ENCODE measurements around the gene CNTNAP1. TPM values are rescaled to one million over a fixed set of nuclear protein-coding genes. Genes with fewer than 3 reads are reported as not detected.

The CNTNAP1 gene
- total RNA-seq, 1 experiment from 2014 or later = 7.7 TPM

- Histone ChIP-seq H3K23ac (ENCODE audit: insufficient read length, low read depth, low read length) (no peak overlapping the region), H3K79me1 (ENCODE audit: insufficient read depth, low read depth, low read length, poor library complexity, severe bottlenecking) (no peaks in the 10 kb centered on the region), H3K9ac (ENCODE audit: extremely low read depth, insufficient read length, low read length) (no peak overlapping the region), H4K20me1 (ENCODE audit: control insufficient read depth, insufficient read depth, insufficient read length) (no peaks in the 10 kb centered on the region), H2BK20ac (ENCODE audit: low read depth, low read length, poor library complexity, severe bottlenecking) (no peak overlapping the region), H2BK15ac (ENCODE audit: low read depth, low read length) (no peak overlapping the region), H3K14ac (ENCODE audit: insufficient read depth, low read length) (no peak overlapping the region; the same call in 1 of the 2 replicates), H2BK120ac (ENCODE audit: low read depth, low read length, poor library complexity, severe bottlenecking) (no peak overlapping the region), H4K8ac (replicated peaks; ENCODE audit: insufficient read length, low read depth, low read length) (no peak overlapping the region), H3K56ac (ENCODE audit: insufficient read length, low read depth, low read length) (no peak overlapping the region), H2BK12ac (ENCODE audit: insufficient read length, low read depth, low read length) (no peak overlapping the region), H3K23me2 (ENCODE audit: insufficient read length, low read depth, low read length, poor library complexity, severe bottlenecking) (peaks cover 29% of the 10 kb centered on the region), H3T11ph (ENCODE audit: low read length) (no peak overlapping the region), H3K4ac (ENCODE audit: low read depth, low read length) (no peak overlapping the region), H4K5ac (ENCODE audit: insufficient read length, low read depth, low read length) (no peak overlapping the region), H2BK5ac (ENCODE audit: insufficient read length, low read length) (no peak overlapping the region), H3K4me2 (ENCODE audit: insufficient read depth, insufficient read length, low read length) (peak overlapping the region; percentile 80), H3K27ac (ENCODE audit: insufficient read length, low read depth, low read length) (no peak overlapping the region), H3K9me3 (ENCODE audit: control insufficient read depth, low read depth, low read length) (no peaks in the 10 kb centered on the region), H4K91ac (ENCODE audit: insufficient read length, low read depth, low read length) (no peak overlapping the region), H3K18ac (ENCODE audit: insufficient read length, low read depth, low read length) (no peak overlapping the region), H3K79me2 (ENCODE audit: insufficient read depth, low read length) (no peaks in the 10 kb centered on the region; the same call in 1 of the 2 replicates), H3K4me1 (ENCODE audit: insufficient read depth, low read length) (peaks cover 3% of the 10 kb centered on the region; the same call in 1 of the 2 replicates), H2AFZ (ENCODE audit: low read length) (no peak overlapping the region), H2AK5ac (ENCODE audit: insufficient read length, low read length) (no peak overlapping the region), H3K27me3 (ENCODE audit: insufficient read depth, low read length) (no peaks in the 10 kb centered on the region)
- DNase-seq = peak; percentile 91
- no CpG with 5 or more reads among the region's 9 CpGs for WGBS (ENCODE audit: extremely low coverage, insufficient read length, low lambda C conversion rate)
- Mint-ChIP-seq H3K4me1 (peaks cover 25 to 35% of the 10 kb centered on the region in 2 experiments), H3K36me3 (ENCODE audit: insufficient read depth in 1 of 3, low read depth in 3 of 3) (peaks cover 6 to 14% (median 11%) of the 10 kb centered on the region in 3 experiments; a peak in 6 of 7 replicates), H3K4me3 (peak overlapping the region; percentile 77 to 82), H3K27me3 (ENCODE audit: low read depth) (peaks cover 5% of the 10 kb centered on the region), H3K9me3 (no peaks in the 10 kb centered on the region), H3K27ac (no peak overlapping the region)
- TF ChIP-seq CTCF (conservative IDR thresholded peaks at IDR 0.05) = no peak
Observed at GRCh38 chr17:42674755-42675347, 7.5 kb upstream of the CNTNAP1 start.

Data from H9 (cell line).